ENCODE results near the gene ECSIT.

The ECSIT gene

GRCh38 chr19:11482384-11483050 is 46.4 kb downstream of the ECSIT start:
- H2AK5ac ChIP-seq (ENCODE audit: low read length, severe bottlenecking), result no peak overlapping the region

GRCh38 chr19:11481534-11482383 is 47.2 kb downstream of the ECSIT start:
- H3K23ac ChIP-seq (ENCODE audit: low read length in 2 of 2), result no peak overlapping the region
- H2BK120ac ChIP-seq (ENCODE audit: low read depth, low read length), result no peak overlapping the region
- H3K4me1 ChIP-seq (ENCODE audit: control insufficient read depth, insufficient read depth, low read depth, low read length), result peaks cover 21% of the 10 kb centered on the region
- H2BK12ac ChIP-seq (ENCODE audit: low read length in 2 of 2), result no peak overlapping the region
- no peak overlapping the region for H2BK5ac ChIP-seq (ENCODE audit: low read depth, low read length, poor library complexity, severe bottlenecking)
- DNase-seq, result peak; percentile 85
- peak overlapping the region in 1 of 2 experiments; percentile 70 for H3K4me3 ChIP-seq (ENCODE audit: insufficient read depth in 1 of 2, low read depth in 1 of 2, low read length in 2 of 2)
- no peak overlapping the region for H2AFZ ChIP-seq (ENCODE audit: low read depth, low read length)
- no peaks in the 10 kb centered on the region for H3K79me1 ChIP-seq (replicated peaks; ENCODE audit: low read length, poor library complexity, severe bottlenecking)
- peak overlapping the region; percentile 56 for H2BK15ac ChIP-seq (ENCODE audit: low read depth, poor library complexity, severe bottlenecking)
- H4K91ac ChIP-seq (ENCODE audit: low read length), result peak overlapping the region; percentile 66
- peaks cover 0 to 8% of the 10 kb centered on the region in 2 experiments for H3K36me3 ChIP-seq (ENCODE audit: control insufficient read depth in 1 of 2, insufficient read depth in 2 of 2, low read depth in 1 of 2, low read length in 2 of 2)
- peak overlapping the region; percentile 60 for H3K4me2 ChIP-seq (ENCODE audit: low read length, poor library complexity, severe bottlenecking)
- no peak overlapping the region for H4K8ac ChIP-seq (ENCODE audit: low read length)
- H3K9ac ChIP-seq (ENCODE audit: low read length), result peak overlapping the region; percentile 66
- no peak overlapping the region for H3K27ac ChIP-seq (ENCODE audit: low read length, poor library complexity, severe bottlenecking)
- 15% methylated on average over 50 of the region's 50 CpGs for WGBS
- H3K27me3 ChIP-seq (ENCODE audit: control insufficient read depth in 1 of 2, insufficient read depth in 1 of 2, low read length in 2 of 2), result peaks cover 45 to 47% of the 10 kb centered on the region in 2 experiments
- H3K9me3 ChIP-seq (ENCODE audit: control insufficient read depth, low read length), result no peaks in the 10 kb centered on the region
- no peak overlapping the region for H3K4ac ChIP-seq (ENCODE audit: low read depth in 1 of 2, low read length in 2 of 2)
- H3K14ac ChIP-seq (ENCODE audit: low read length in 2 of 2), result no peak overlapping the region
- peak overlapping the region in 1 of 2 experiments; percentile 50 for H3K18ac ChIP-seq (ENCODE audit: low read depth in 1 of 2, low read length in 2 of 2)
- H2AK5ac ChIP-seq (ENCODE audit: low read length, severe bottlenecking), result no peak overlapping the region

More at GRCh38 chr19:11482384-11483050, 46.4 kb downstream of the ECSIT start:
- H4K91ac ChIP-seq (ENCODE audit: low read length), result peak overlapping the region; percentile 66
- H3K9ac ChIP-seq (ENCODE audit: low read length), result peak overlapping the region; percentile 66
- H3K18ac ChIP-seq (ENCODE audit: low read depth in 1 of 2, low read length in 2 of 2), result peak overlapping the region in 1 of 2 experiments; percentile 50
- peaks cover 40 to 42% of the 10 kb centered on the region in 2 experiments for H3K27me3 ChIP-seq (ENCODE audit: control insufficient read depth in 1 of 2, insufficient read depth in 1 of 2, low read length in 2 of 2)
- no peak overlapping the region for H3K27ac ChIP-seq (ENCODE audit: low read length, poor library complexity, severe bottlenecking)
- no peaks in the 10 kb centered on the region for H3K79me1 ChIP-seq (replicated peaks; ENCODE audit: low read length, poor library complexity, severe bottlenecking)
- no peak overlapping the region for H2BK120ac ChIP-seq (ENCODE audit: low read depth, low read length)
- H2BK12ac ChIP-seq (ENCODE audit: low read length in 2 of 2), result no peak overlapping the region
- DNase-seq, result peak; percentile 76
- no peak overlapping the region for H3K4ac ChIP-seq (ENCODE audit: low read depth in 1 of 2, low read length in 2 of 2)
- H3K23ac ChIP-seq (ENCODE audit: low read length in 2 of 2), result no peak overlapping the region
- H2AFZ ChIP-seq (ENCODE audit: low read depth, low read length), result no peak overlapping the region
- no peak overlapping the region for H4K8ac ChIP-seq (ENCODE audit: low read length)
- no peaks in the 10 kb centered on the region for H3K9me3 ChIP-seq (ENCODE audit: control insufficient read depth, low read length)
- H3K4me2 ChIP-seq (ENCODE audit: low read length, poor library complexity, severe bottlenecking), result peak overlapping the region; percentile 60
- H2BK15ac ChIP-seq (ENCODE audit: low read depth, poor library complexity, severe bottlenecking), result peak overlapping the region; percentile 56
- 7% methylated on average over 42 of the region's 58 CpGs for WGBS
- H3K36me3 ChIP-seq (ENCODE audit: control insufficient read depth in 1 of 2, insufficient read depth in 2 of 2, low read depth in 1 of 2, low read length in 2 of 2), result peaks cover 0 to 16% of the 10 kb centered on the region in 2 experiments
- no peak overlapping the region for H2BK5ac ChIP-seq (ENCODE audit: low read depth, low read length, poor library complexity, severe bottlenecking)
- peak overlapping the region; percentile 20 to 70 for H3K4me3 ChIP-seq (ENCODE audit: insufficient read depth in 1 of 2, low read depth in 1 of 2, low read length in 2 of 2)
- peaks cover 21% of the 10 kb centered on the region for H3K4me1 ChIP-seq (ENCODE audit: control insufficient read depth, insufficient read depth, low read depth, low read length)
- no peak overlapping the region for H3K14ac ChIP-seq (ENCODE audit: low read length in 2 of 2)

DNA sequence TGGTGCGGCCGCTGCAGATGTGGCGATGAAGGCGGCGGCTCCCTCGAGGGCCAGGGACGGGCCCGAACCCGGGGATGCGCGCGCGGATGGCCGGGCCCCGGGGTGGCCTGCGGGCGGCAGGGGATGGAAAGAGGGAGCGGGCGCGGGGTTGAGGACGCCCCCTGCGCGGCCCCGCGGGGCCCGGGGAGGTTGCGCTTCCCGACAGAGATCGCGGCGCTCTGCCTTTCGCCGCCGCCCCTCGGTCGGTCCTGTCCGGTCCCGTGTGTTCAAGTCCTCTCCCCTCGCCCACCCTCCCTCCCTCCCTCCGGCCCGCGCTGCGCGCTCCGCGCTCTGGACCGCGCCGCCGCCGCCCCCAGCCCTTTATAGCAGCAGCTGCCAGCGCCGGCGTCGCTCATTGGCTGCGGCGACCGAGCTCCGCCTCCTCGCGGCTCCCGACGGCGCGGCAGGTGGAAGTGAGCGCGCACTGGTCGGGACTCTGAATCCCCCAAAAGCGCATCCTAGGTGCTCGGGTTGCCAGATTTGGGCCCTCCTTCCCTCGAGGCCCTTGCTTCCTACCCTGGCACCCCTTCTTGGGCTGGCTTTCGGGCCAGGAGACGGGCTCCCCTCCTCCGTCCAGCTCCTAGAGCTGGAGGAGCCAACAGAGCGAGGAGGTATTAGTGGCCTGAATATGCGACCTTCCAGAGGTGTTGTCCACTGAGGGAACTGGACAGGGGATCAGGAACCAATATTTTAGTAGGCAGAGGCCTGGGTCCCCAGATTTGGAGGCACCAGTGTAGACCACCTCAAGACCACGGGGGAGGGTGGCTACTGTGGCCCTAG is 48.0 kb downstream of the ECSIT start, which contains the start of gene ELAVL3:
Gene ELAVL3, minus strand, starts transcription at position 332 of the 819 bp plus-strand sequence. CDS start 438 bp downstream, outside the sequence.
- Histone ChIP-seq H2AK5ac (ENCODE audit: low read length, severe bottlenecking) (no peak within 1 kb of the TSS), H3K18ac (ENCODE audit: low read depth in 1 of 2, low read length in 2 of 2) (no peak within 1 kb of the TSS), H4K8ac (ENCODE audit: low read length) (no peak within 1 kb of the TSS), H3K4me2 (ENCODE audit: low read length, poor library complexity, severe bottlenecking) (no peak within 1 kb of the TSS), H2BK5ac (ENCODE audit: low read depth, low read length, poor library complexity, severe bottlenecking) (no peak within 1 kb of the TSS), H3K9ac (ENCODE audit: low read length) (no peak within 1 kb of the TSS), H3K9me3 (ENCODE audit: control insufficient read depth, low read length) (no peaks in the 10 kb centered on the region), H3K4ac (ENCODE audit: low read depth in 1 of 2, low read length in 2 of 2) (no peak within 1 kb of the TSS), H2BK15ac (ENCODE audit: low read depth, poor library complexity, severe bottlenecking) (no peak within 1 kb of the TSS), H3K79me1 (replicated peaks; ENCODE audit: low read length, poor library complexity, severe bottlenecking) (no peaks in the 10 kb centered on the region), H3K27ac (ENCODE audit: low read length, poor library complexity, severe bottlenecking) (no peak within 1 kb of the TSS), H3K27me3 (ENCODE audit: control insufficient read depth in 1 of 2, insufficient read depth in 1 of 2, low read length in 2 of 2) (peaks cover 49% of the 10 kb centered on the region in 2 experiments), H3K4me3 (ENCODE audit: insufficient read depth in 1 of 2, low read depth in 1 of 2, low read length in 2 of 2) (peak within 1 kb of the TSS in 1 of 2 experiments; percentile 70), H3K23ac (ENCODE audit: low read length in 2 of 2) (peak within 1 kb of the TSS in 1 of 2 experiments; percentile 65), H2AFZ (ENCODE audit: low read depth, low read length) (no peak within 1 kb of the TSS), H3K36me3 (ENCODE audit: control insufficient read depth in 1 of 2, insufficient read depth in 2 of 2, low read depth in 1 of 2, low read length in 2 of 2) (peaks cover 0 to 5% of the 10 kb centered on the region in 2 experiments), H3K4me1 (ENCODE audit: control insufficient read depth, insufficient read depth, low read depth, low read length) (peaks cover 21% of the 10 kb centered on the region), H2BK12ac (ENCODE audit: low read length in 2 of 2) (no peak within 1 kb of the TSS), H4K91ac (ENCODE audit: low read length) (no peak within 1 kb of the TSS), H3K14ac (ENCODE audit: low read length in 2 of 2) (no peak within 1 kb of the TSS), H2BK120ac (ENCODE audit: low read depth, low read length) (no peak within 1 kb of the TSS)
- peak; percentile 5 for DNase-seq
- 19% methylated on average over 38 of the region's 77 CpGs for WGBS

Measured in mesenchymal stem cell (in vitro differentiated cells and primary cell).